Kidney epithelial cell (primary cell): ENCODE data around the gene AKAP12. TPM values are rescaled to one million over a fixed set of nuclear protein-coding genes. Genes with fewer than 3 reads are reported as not detected.

Experiments used
- DNase-seq: peaks from one replicate; pipeline ENCODE4 v3.0.0-alpha.2; 2010; ENCODE audit warnings: low read depth
- H3K27me3 ChIP-seq: 2 replicates; pipeline ENCODE4 v1.6.0; 2011; ENCODE audit warnings: low read length; ENCODE audit not compliant: control insufficient read depth, insufficient read depth
- H3K36me3 ChIP-seq: 2 replicates; pipeline ENCODE4 v1.5.1; 2011; ENCODE audit warnings: low read length; ENCODE audit not compliant: control insufficient read depth, insufficient read depth
- H3K4me3 ChIP-seq: 2 replicates; pipeline ENCODE4 v1.5.1; 2011; ENCODE audit warnings: low read depth, mild to moderate bottlenecking, control low read depth, low read length
- total RNA-seq: library from RNA; depleted of rRNA; stranded (reverse); fragments of >200 nt; gene quantifications from 2 replicates; pipeline ENCODE4 v1.2.3, GENCODE V29; 2015
- TF ChIP-seq, protein P1 (sequence below): IDR thresholded peaks from 2 replicates; pipeline ENCODE4 v1.5.1; 2011; ENCODE audit warnings: mild to moderate bottlenecking, moderate library complexity, low read length, control low read depth, inconsistent platforms; ENCODE audit not compliant: insufficient read depth, poor library complexity, severe bottlenecking

The AKAP12 gene
- total RNA-seq, 1 donor from 2014 or later: 581 TPM

DNA sequence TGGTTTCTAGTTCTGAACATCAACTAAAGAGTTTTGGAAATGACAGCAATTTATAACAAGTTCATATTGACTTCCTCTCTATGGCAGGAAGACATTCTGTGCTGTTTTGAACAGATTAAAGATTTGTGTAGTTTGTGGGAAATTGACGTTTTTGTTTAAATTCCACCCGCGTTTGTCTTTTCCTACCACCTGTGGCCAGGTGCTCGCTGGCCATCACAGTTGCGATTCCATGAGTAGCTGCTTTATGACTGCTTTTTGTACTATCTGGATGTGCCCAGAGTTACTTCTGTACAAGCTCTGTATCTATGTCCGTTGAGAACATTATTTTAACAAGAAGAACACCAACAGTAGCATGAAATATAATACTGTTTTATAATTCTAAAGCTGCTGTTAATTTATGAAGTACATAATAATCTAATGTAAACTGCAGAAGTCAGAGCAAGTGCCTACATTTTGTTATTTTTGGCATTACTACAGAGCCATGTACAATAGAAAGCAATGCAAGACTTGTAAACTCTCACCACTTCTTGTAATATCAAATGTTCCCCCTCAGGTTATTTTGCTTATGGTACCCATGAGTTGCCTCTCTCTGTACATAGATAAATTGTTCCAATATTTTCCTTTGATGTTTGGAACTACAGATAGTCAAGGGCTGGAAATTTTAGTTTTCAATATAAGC, 118.1 kb downstream of the AKAP12 start:
- H3K36me3 ChIP-seq: no peaks in the 10 kb centered on the region
- TF ChIP-seq, protein P1, sequence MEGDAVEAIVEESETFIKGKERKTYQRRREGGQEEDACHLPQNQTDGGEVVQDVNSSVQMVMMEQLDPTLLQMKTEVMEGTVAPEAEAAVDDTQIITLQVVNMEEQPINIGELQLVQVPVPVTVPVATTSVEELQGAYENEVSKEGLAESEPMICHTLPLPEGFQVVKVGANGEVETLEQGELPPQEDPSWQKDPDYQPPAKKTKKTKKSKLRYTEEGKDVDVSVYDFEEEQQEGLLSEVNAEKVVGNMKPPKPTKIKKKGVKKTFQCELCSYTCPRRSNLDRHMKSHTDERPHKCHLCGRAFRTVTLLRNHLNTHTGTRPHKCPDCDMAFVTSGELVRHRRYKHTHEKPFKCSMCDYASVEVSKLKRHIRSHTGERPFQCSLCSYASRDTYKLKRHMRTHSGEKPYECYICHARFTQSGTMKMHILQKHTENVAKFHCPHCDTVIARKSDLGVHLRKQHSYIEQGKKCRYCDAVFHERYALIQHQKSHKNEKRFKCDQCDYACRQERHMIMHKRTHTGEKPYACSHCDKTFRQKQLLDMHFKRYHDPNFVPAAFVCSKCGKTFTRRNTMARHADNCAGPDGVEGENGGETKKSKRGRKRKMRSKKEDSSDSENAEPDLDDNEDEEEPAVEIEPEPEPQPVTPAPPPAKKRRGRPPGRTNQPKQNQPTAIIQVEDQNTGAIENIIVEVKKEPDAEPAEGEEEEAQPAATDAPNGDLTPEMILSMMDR: no peak
- no peaks in the 10 kb centered on the region for H3K27me3 ChIP-seq
- no peak overlapping the region for H3K4me3 ChIP-seq
- no peak for DNase-seq

DNA sequence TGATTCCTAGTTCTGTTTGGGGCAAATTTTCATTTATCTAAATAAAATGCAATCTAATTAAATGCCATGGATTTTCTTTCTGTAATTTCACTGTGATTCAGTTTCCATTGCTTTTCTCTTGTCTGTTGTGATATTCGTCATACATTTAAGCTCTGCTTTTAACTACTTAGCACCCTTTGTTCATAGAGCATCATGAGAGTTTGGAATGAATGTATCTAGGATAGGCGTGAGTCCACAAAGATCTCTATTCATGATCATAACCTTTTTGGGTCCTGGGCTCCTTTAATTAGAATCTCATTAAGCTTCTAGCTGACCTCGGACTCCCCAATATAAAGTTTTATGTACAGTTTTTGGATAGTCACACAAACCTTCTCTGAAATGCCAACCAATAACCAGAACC, 118.7 kb downstream of the AKAP12 start:
- H3K4me3 ChIP-seq: no peak overlapping the region
- TF ChIP-seq, protein P1: no peak
- no peak for DNase-seq
- H3K27me3 ChIP-seq: no peaks in the 10 kb centered on the region
- H3K36me3 ChIP-seq: no peaks in the 10 kb centered on the region

DNA sequence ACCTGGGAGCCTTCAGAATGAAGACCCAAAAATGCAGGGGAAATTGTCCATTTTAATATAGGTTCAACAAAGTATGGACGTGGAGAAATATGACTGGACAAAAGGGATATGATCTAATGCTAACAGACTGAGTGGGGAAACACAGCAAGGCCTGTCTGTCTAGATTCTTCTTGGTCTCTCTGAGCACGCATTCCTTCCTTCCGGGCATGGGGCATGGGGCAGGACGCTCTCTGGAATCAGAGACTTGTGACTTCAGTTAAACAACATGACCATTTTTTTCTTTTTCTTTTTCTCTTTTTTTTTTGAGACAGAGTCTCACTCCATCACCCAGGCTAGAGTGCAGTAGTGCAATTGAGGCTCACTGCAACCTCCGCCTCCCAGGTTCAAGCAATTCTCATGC, 119.7 kb downstream of the AKAP12 start:
- H3K4me3 ChIP-seq: no peak overlapping the region
- no peak for DNase-seq
- no peaks in the 10 kb centered on the region for H3K36me3 ChIP-seq
- no peaks in the 10 kb centered on the region for H3K27me3 ChIP-seq
- TF ChIP-seq, protein P1: no peak

DNA sequence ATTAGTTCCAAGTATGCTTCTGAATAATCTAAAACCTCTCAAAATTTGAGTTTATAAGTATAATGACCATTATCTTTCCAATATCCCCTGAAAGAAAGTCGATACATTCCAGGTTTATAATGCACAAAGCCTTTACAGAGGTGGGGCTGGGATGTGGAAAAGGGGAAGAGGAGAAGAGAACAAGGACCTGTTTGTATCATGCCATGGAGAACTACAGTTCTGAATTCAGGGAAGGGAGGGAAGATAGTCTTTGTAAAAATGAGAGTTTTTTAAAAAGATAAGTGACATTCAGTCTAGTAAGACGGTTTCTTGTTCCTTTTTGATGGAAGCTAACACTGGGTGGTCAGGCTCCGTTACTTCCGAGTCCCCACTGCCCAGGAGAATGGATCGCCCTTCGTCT, 125.5 kb downstream of the AKAP12 start:
- TF ChIP-seq, protein P1: no peak
- no peaks in the 10 kb centered on the region for H3K36me3 ChIP-seq
- no peak overlapping the region for H3K4me3 ChIP-seq
- H3K27me3 ChIP-seq: no peaks in the 10 kb centered on the region
- DNase-seq: no peak

DNA sequence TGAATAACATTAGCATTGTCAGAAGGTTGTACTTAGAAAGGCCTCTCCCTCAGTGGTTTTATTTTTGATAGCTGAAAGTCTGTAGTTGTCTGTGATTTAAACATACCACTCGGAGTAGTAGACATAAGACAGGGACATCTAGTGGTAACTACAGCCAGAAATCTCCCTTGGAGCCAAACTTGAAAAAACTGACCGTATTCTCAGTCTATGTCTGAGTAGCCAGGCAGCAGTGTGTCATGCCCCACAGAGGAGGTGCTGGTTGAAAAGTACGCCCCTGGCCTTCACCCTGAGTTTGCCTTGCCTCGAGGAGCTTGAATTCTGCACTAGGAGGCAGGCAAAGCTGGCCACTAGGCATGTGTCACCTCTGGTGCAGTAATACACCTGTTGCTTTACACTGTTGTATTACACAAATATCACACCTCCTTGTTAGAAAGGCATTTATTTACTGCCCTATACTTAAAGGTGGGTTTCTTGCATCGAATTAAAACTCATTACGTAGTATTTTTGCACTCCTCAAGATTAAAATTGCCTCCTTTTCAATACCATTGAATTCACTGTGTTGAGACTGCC, 130.8 kb downstream of the AKAP12 start:
- DNase-seq: no peak
- H3K36me3 ChIP-seq: no peaks in the 10 kb centered on the region
- H3K4me3 ChIP-seq: no peak overlapping the region
- H3K27me3 ChIP-seq: no peaks in the 10 kb centered on the region
- TF ChIP-seq, protein P1: peak; percentile 32

DNA sequence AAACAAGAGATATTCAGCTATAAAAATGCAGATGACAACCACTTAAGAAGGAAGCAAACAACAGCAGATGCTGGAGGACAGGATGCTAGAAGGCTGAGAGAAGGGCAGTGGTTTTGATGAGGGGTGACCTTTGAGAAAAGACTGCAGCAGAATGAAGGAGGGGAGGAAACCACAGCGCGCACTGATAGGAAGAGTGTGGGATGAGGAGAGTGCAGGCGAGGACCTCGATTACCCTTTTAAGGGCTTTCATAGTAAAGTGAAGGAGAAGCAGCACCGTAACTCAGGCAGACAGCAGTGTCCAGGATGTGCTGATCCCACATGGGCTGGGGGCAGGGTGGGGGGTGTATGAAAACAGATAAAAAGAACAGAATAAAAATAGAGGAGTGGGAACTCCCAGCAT, 132.4 kb downstream of the AKAP12 start:
- Histone ChIP-seq H3K36me3 (no peaks in the 10 kb centered on the region), H3K27me3 (no peaks in the 10 kb centered on the region), H3K4me3 (no peak overlapping the region)
- TF ChIP-seq, protein P1: no peak
- DNase-seq: no peak
